HCT116 (cell line): ENCODE data around the gene LACTBL1.

Experiments used
- MAX ChIP-seq: IDR thresholded peaks from 2 replicates; pipeline ENCODE4 v1.6.1; 2012
- POLR2A ChIP-seq: IDR thresholded peaks from 2 replicates; pipeline ENCODE4 v1.7.0; 2011; ENCODE audit warnings: borderline replicate concordance; ENCODE audit not compliant: insufficient read depth, insufficient read length; ENCODE audit errors: extremely low read depth

- no peak for TF ChIP-seq MAX
- no peak for TF ChIP-seq POLR2A
These were observed 4.8 kb downstream of the LACTBL1 start for GRCh38 chr1:22967833-22968232.
